IMR-90 (cell line): ENCODE data around the gene AGT. TPM values are rescaled to one million over a fixed set of nuclear protein-coding genes. Genes with fewer than 3 reads are reported as not detected.

Experiments used
- ATAC-seq: fragments of 200-7000 bp; cut with Tn5 transposase; 2 replicates; pipeline ENCODE4 v1.9.1; 2020; ENCODE audit warnings: low read depth, mild to moderate bottlenecking, moderate library complexity
- BruUV-seq: library from RNA; stranded (reverse); fragments of 400-500 nt; replicated peaks from 2 replicates; lab custom pipeline; 2021; lab: Mats Ljungman, UMichigan
- CTCF ChIA-PET: fragments of 300-600 bp; formaldehyde crosslinking; extraction: SDS; loops from one replicate; lab custom pipeline; 2021; ENCODE audit warnings: antibody characterized with exemption; lab: Yijun Ruan, JAX
- POLR2A ChIA-PET: fragments of 300-600 bp; sonication (Branson Sonifier 250); formaldehyde crosslinking; loops from one replicate; lab custom pipeline; 2022; ENCODE audit warnings: antibody characterized with exemption; ENCODE audit not compliant: unreplicated experiment; lab: Charles Lee
- DNase-seq: peaks from one replicate; pipeline ENCODE4 v3.0.0; 2013
- H2AFZ ChIP-seq: replicated peaks from 2 replicates; pipeline ENCODE3; 2013; ENCODE audit warnings: low read length, mild to moderate bottlenecking; ENCODE audit not compliant: poor library complexity
- H2AK5ac ChIP-seq: 2 replicates; pipeline ENCODE4 v1.6.1; 2013; ENCODE audit warnings: low read depth, low read length, inconsistent platforms
- H2AK9ac ChIP-seq: replicated peaks from 2 replicates; pipeline ENCODE3; 2013; ENCODE audit warnings: mild to moderate bottlenecking, low read depth, low read length, moderate library complexity; ENCODE audit not compliant: poor library complexity
- H2BK120ac ChIP-seq: 2 replicates; pipeline ENCODE4 v1.6.1; 2013; ENCODE audit warnings: low read depth, low read length, inconsistent platforms
- H2BK15ac ChIP-seq: 3 replicates; pipeline ENCODE4 v1.6.1; 2013; ENCODE audit warnings: low read depth, low read length, inconsistent platforms
- H2BK20ac ChIP-seq: 2 replicates; pipeline ENCODE4 v1.6.1; 2013; ENCODE audit warnings: low read depth, mild to moderate bottlenecking, inconsistent platforms, low read length, moderate library complexity
- H2BK5ac ChIP-seq: 2 replicates; pipeline ENCODE4 v1.6.1; 2013; ENCODE audit warnings: mild to moderate bottlenecking, low read depth, low read length, inconsistent platforms; ENCODE audit not compliant: poor library complexity, severe bottlenecking
- H3K14ac ChIP-seq: replicated peaks from 2 replicates; pipeline ENCODE4 v1.6.1; 2013; ENCODE audit warnings: low read depth, low read length, inconsistent platforms
- H3K18ac ChIP-seq: 2 replicates; pipeline ENCODE4 v1.6.1; 2013; ENCODE audit warnings: low read depth, low read length, control low read depth
- H3K23ac ChIP-seq: 2 replicates; pipeline ENCODE4 v1.6.1; 2013; ENCODE audit warnings: low read depth, low read length, inconsistent platforms
- H3K27ac ChIP-seq: 2 replicates; pipeline ENCODE4 v1.5.1; 2013; ENCODE audit warnings: mild to moderate bottlenecking, control low read depth, low read length; ENCODE audit not compliant: insufficient read depth
- H3K27me3 ChIP-seq: 2 replicates; pipeline ENCODE4 v1.6.1; 2013; ENCODE audit warnings: low read length; ENCODE audit not compliant: control insufficient read depth, insufficient read depth
- H3K36me3 ChIP-seq: 2 replicates; pipeline ENCODE4 v1.6.1; 2013; ENCODE audit warnings: low read length, mixed read lengths; ENCODE audit not compliant: control insufficient read depth, insufficient read depth
- H3K4ac ChIP-seq: 2 replicates; pipeline ENCODE4 v1.6.1; 2013; ENCODE audit warnings: low read depth, low read length, inconsistent platforms
- H3K4me1 ChIP-seq: 2 replicates; pipeline ENCODE4 v1.6.1; 2013; ENCODE audit warnings: low read length, mixed read lengths; ENCODE audit not compliant: control insufficient read depth, insufficient read depth
- H3K4me2 ChIP-seq: 2 replicates; pipeline ENCODE4 v1.6.1; 2013; ENCODE audit warnings: low read depth, mild to moderate bottlenecking, control low read depth, low read length, moderate library complexity
- H3K4me3 ChIP-seq: 2 replicates; pipeline ENCODE4 v1.5.1; 2013; ENCODE audit warnings: low read depth, mild to moderate bottlenecking, control low read depth, low read length, moderate library complexity; ENCODE audit not compliant: insufficient read depth
- H3K56ac ChIP-seq: 2 replicates; pipeline ENCODE4 v1.6.1; 2013; ENCODE audit warnings: low read length, inconsistent platforms; ENCODE audit not compliant: insufficient read depth; ENCODE audit errors: extremely low read depth
- H3K79me1 ChIP-seq, 2 experiments: 2 replicates each; pipeline ENCODE4 v1.6.1; 2013; ENCODE audit warnings: low read length in 2 of 2, inconsistent platforms in 1 of 2, low read depth in 1 of 2
- H3K9ac ChIP-seq: 2 replicates; pipeline ENCODE4 v1.6.1; 2013; ENCODE audit warnings: low read depth, low read length, control low read depth
- H3K9me1 ChIP-seq: 2 replicates; pipeline ENCODE4 v1.6.1; 2013; ENCODE audit warnings: low read length, inconsistent platforms; ENCODE audit not compliant: insufficient read depth
- H3K9me3 ChIP-seq: 2 replicates; pipeline ENCODE4 v1.6.1; 2013; ENCODE audit warnings: low read length; ENCODE audit not compliant: control insufficient read depth, insufficient read depth
- H4K20me1 ChIP-seq: 2 replicates; pipeline ENCODE4 v1.6.1; 2013; ENCODE audit warnings: low read length, inconsistent platforms; ENCODE audit not compliant: insufficient read depth
- H4K5ac ChIP-seq: 2 replicates; pipeline ENCODE4 v1.6.1; 2013; ENCODE audit warnings: mild to moderate bottlenecking, low read depth, low read length, control low read depth
- H4K8ac ChIP-seq, 2 experiments: 2 replicates each; pipeline ENCODE4 v1.6.1; 2013; ENCODE audit warnings: low read depth in 2 of 2, low read length in 2 of 2, control low read depth in 1 of 2, inconsistent platforms in 1 of 2
- H4K91ac ChIP-seq: 2 replicates; pipeline ENCODE4 v1.6.1; 2013; ENCODE audit warnings: low read depth, low read length, inconsistent platforms; ENCODE audit not compliant: insufficient read depth
- CHD1 ChIP-seq: IDR thresholded peaks from 2 replicates; pipeline ENCODE4 v1.6.1; 2012; ENCODE audit warnings: low read depth, low read length, improper control_type of control experiment
- CTCF ChIP-seq: conservative IDR thresholded peaks from 2 replicates; pipeline ENCODE4 v1.5.1; 2012; ENCODE audit warnings: mild to moderate bottlenecking, low read depth, low read length, improper control_type of control experiment
- ELK1 ChIP-seq: fragments of 150-350 bp; IDR thresholded peaks from 2 replicates; pipeline ENCODE4 v1.6.1; 2016; ENCODE audit warnings: low read depth, mild to moderate bottlenecking, low read length, moderate library complexity, borderline replicate concordance
- MAZ ChIP-seq: IDR thresholded peaks from 2 replicates; pipeline ENCODE4 v1.6.1; 2012; ENCODE audit warnings: low read depth, mild to moderate bottlenecking, low read length, improper control_type of control experiment, moderate library complexity, borderline replicate concordance
- MXI1 ChIP-seq: IDR thresholded peaks from 2 replicates; pipeline ENCODE4 v1.6.1; 2012; ENCODE audit warnings: low read depth, mild to moderate bottlenecking, low read length, moderate library complexity, borderline replicate concordance
- NFE2L2 ChIP-seq: fragments of 150-350 bp; IDR thresholded peaks from 2 replicates; pipeline ENCODE4 v1.6.1; 2016; ENCODE audit warnings: low read depth, mild to moderate bottlenecking, low read length
- POLR2A ChIP-seq: IDR thresholded peaks from 2 replicates; pipeline ENCODE4 v1.6.1; 2012; ENCODE audit warnings: mild to moderate bottlenecking, low read depth, low read length
- RAD21 ChIP-seq: IDR thresholded peaks from 2 replicates; pipeline ENCODE4 v1.6.1; 2012; ENCODE audit warnings: low read length, improper control_type of control experiment
- RFX5 ChIP-seq: IDR thresholded peaks from 2 replicates; pipeline ENCODE4 v1.8.0; 2012; ENCODE audit warnings: low read depth, mild to moderate bottlenecking, low read length, moderate library complexity
- USF2 ChIP-seq: fragments of 150-350 bp; IDR thresholded peaks from 2 replicates; pipeline ENCODE4 v1.6.1; 2017; ENCODE audit warnings: mild to moderate bottlenecking, antibody characterized with exemption, low read length, low read depth
- WGBS, 2 experiments: methylation state at CpG; one replicate each; pipeline versions ENCODE4 v1.1.5 to v1.1.7; 2013; ENCODE audit warnings: missing lambda C conversion rate in 2 of 2; ENCODE audit not compliant: insufficient read length in 1 of 2; ENCODE audit errors: extremely low coverage in 2 of 2; 5-methylcytosine and 5-hydroxymethylcytosine counted together
- dilution Hi-C: fragments of 300-500 bp; cut with HindIII; formaldehyde crosslinking; loops from one replicate; pipeline ENCODE4 v1.14.3; 2018; ENCODE audit warnings: low sequenced_read_pairs; ENCODE audit not compliant: unreplicated experiment
- in situ Hi-C: fragments of 300-500 bp; cut with MboI; formaldehyde crosslinking; loops from 3 replicates; pipeline ENCODE4 v1.14.3; 2019; ENCODE audit warnings: low sequenced_read_pairs, inconsistent platforms, mixed read lengths
- intact Hi-C: fragments of 100-400 bp; cut with micrococcal nuclease; formaldehyde crosslinking; loops from 2 replicates; pipeline ENCODE4 v1.10.0; 2022
- polyA plus RNA-seq, 3 experiments: library from polyadenylated mRNA; depleted of rRNA; stranded (reverse); fragments of >200 nt; gene quantifications; 2 replicates each; pipeline ENCODE4 v1.2.3, GENCODE V29; 2012; ENCODE audit warnings: low replicate concordance in 1 of 3
- total RNA-seq: library from RNA; depleted of rRNA; stranded (reverse); fragments of >200 nt; gene quantifications from 2 replicates; pipeline ENCODE4 v1.2.3, GENCODE V29; 2012

Gene AGT
- total and polyA plus RNA-seq, 2 of the 4 experiments (the other 2 are of a cell fraction), result 0.18 to 0.34 TPM

GRCh38 chr1:230694464-230694863 is 19.5 kb downstream of the AGT start:
- H3K23ac ChIP-seq, result no peak overlapping the region
- peaks cover 30% of the 10 kb centered on the region for H3K36me3 ChIP-seq
- no peaks in the 10 kb centered on the region for H3K9me3 ChIP-seq
- TF ChIP-seq CHD1, result no peak
- TF ChIP-seq ELK1, result no peak
- TF ChIP-seq MXI1, result no peak
- TF ChIP-seq USF2, result no peak
- no peak for TF ChIP-seq NFE2L2
- no peak for TF ChIP-seq MAZ
- no peak for TF ChIP-seq RFX5
- TF ChIP-seq POLR2A, result no peak
- no peak for TF ChIP-seq CTCF
- TF ChIP-seq RAD21, result no peak
- H2AK9ac ChIP-seq, result no peak overlapping the region
- H3K4me2 ChIP-seq, result no peak overlapping the region
- no peak overlapping the region for H3K18ac ChIP-seq
- H4K5ac ChIP-seq, result no peak overlapping the region
- H3K27ac ChIP-seq, result no peak overlapping the region
- no CpG with 5 or more reads among the region's 4 CpGs for WGBS, 2 experiments
- no peak overlapping the region for H2BK120ac ChIP-seq
- H2BK5ac ChIP-seq, result no peak overlapping the region
- H3K4ac ChIP-seq, result no peak overlapping the region
- H3K79me1 ChIP-seq, result no peaks in the 10 kb centered on the region
- no peak overlapping the region for H2AK5ac ChIP-seq
- H3K4me1 ChIP-seq, result peaks cover 2% of the 10 kb centered on the region; the same call in 1 of the 2 replicates
- no peak overlapping the region for H4K8ac ChIP-seq
- no peak overlapping the region for H3K9ac ChIP-seq
- ChIA-PET POLR2A (no interaction called here), CTCF (no interaction called here)
- H4K20me1 ChIP-seq, result no peaks in the 10 kb centered on the region; the same call in 1 of the 2 replicates
- H3K9me1 ChIP-seq, result no peaks in the 10 kb centered on the region
- no peak overlapping the region for H3K4me3 ChIP-seq
- intact Hi-C loops, result no loop called here
- no peak for DNase-seq
- no peak overlapping the region for H3K56ac ChIP-seq
- H2AFZ ChIP-seq, result no peak overlapping the region
- dilution Hi-C loops, result no loop called here
- H3K27me3 ChIP-seq, result no peaks in the 10 kb centered on the region
- H3K14ac ChIP-seq, result no peak overlapping the region
- in situ Hi-C loops, result no loop called here
- no peak overlapping the region for H4K91ac ChIP-seq
- no TSS peak for BruUV-seq
- ATAC-seq, result no peak
- H2BK15ac ChIP-seq, result no peak overlapping the region
- H2BK20ac ChIP-seq, result no peak overlapping the region
